Measurements from ENCODE around the gene LRWD1.
"Not testable (repeated sequence)": the region's sequence is repeated elsewhere in the genome, so short reads cannot be mapped to it uniquely, and the experiment has no call there.

LRWD1 gene

GRCh38 chr7:102503141-102503540 is 38.4 kb downstream of the LRWD1 start:
- not testable (repeated sequence) for DNase-seq

GRCh38 chr7:102505298-102506185 is 40.8 kb downstream of the LRWD1 start:
- DNase-seq, result not testable (repeated sequence)

GRCh38 chr7:102507410-102508088 is 42.8 kb downstream of the LRWD1 start:
- not testable (repeated sequence) for DNase-seq

- DNase-seq, result not testable (repeated sequence)
Measured at GRCh38 chr7:102510575-102510974, 45.8 kb downstream of the LRWD1 start.

- DNase-seq, result not testable (repeated sequence)
Measured at GRCh38 chr7:102511860-102512522, 47.2 kb downstream of the LRWD1 start.

GRCh38 chr7:102512642-102513221 is 47.9 kb downstream of the LRWD1 start:
- DNase-seq, result not testable (repeated sequence)

- DNase-seq, result not testable (repeated sequence)
Measured at GRCh38 chr7:102514881-102515721, 50.3 kb downstream of the LRWD1 start.

GRCh38 chr7:102515889-102516288 is 51.1 kb downstream of the LRWD1 start:
- DNase-seq, result not testable (repeated sequence)

GRCh38 chr7:102516951-102517350 is 52.2 kb downstream of the LRWD1 start:
- not testable (repeated sequence) for DNase-seq

- not testable (repeated sequence) for DNase-seq
Measured at GRCh38 chr7:102517550-102518147, 52.9 kb downstream of the LRWD1 start, which contains the start of gene RASA4B. Gene RASA4B, minus strand, starts transcription at chr7:102517777. Its CDS starts 67 bp downstream, at chr7:102517710.

- not testable (repeated sequence) for DNase-seq
Measured at GRCh38 chr7:102520797-102521196, 56.0 kb downstream of the LRWD1 start.

All from activated gamma-delta T cell (primary cell).